PC-3 (cell line): ENCODE data around the gene KRTAP4-4. TPM values are rescaled to one million over a fixed set of nuclear protein-coding genes. Genes with fewer than 3 reads are reported as not detected.
A peak's percentile ranks its signal among the peaks of the same experiment; 100 is the strongest.
"Not testable (repeated sequence)": the region's sequence is repeated elsewhere in the genome, so short reads cannot be mapped to it uniquely, and the experiment has no call there.

Experiments
- ATAC-seq: fragments of 200-7000 bp; cut with Tn5 transposase; 2 replicates; pipeline ENCODE4 v1.9.1; 2020; ENCODE audit warnings: mild to moderate bottlenecking, moderate library complexity
- BruUV-seq: library from RNA; stranded (reverse); fragments of 400-500 nt; replicated peaks from 2 replicates; lab custom pipeline; 2021; lab: Mats Ljungman, UMichigan
- CTCF ChIA-PET: fragments of 300-600 bp; sonication (Branson Sonifier 250); formaldehyde crosslinking; loops from one replicate; lab custom pipeline; 2022; ENCODE audit warnings: antibody characterized with exemption; lab: Charles Lee
- POLR2A ChIA-PET: fragments of 300-600 bp; sonication (Branson Sonifier 250); formaldehyde crosslinking; loops from one replicate; lab custom pipeline; 2022; ENCODE audit warnings: antibody characterized with exemption; ENCODE audit not compliant: unreplicated experiment; lab: Charles Lee
- DNase-seq: peaks from one replicate; pipeline ENCODE4 v3.0.0-alpha.2; 2015
- H2AFZ ChIP-seq: fragments of 300-600 bp; sonication (generic); 2 replicates; pipeline ENCODE4 v1.6.0; 2016; ENCODE audit warnings: antibody characterized with exemption, low read length
- H3F3A ChIP-seq: fragments of 300-600 bp; sonication (generic); one replicate; pipeline ENCODE4 v1.6.0; 2017; ENCODE audit warnings: antibody characterized with exemption, low read length, control low read depth, mild to moderate bottlenecking; ENCODE audit not compliant: unreplicated experiment
- H3K27ac ChIP-seq: fragments of 300-600 bp; sonication (generic); 2 replicates; pipeline ENCODE4 v1.5.1; 2016; ENCODE audit warnings: mild to moderate bottlenecking, low read length
- H3K27me3 ChIP-seq: fragments of 300-600 bp; sonication (generic); 2 replicates; pipeline ENCODE4 v1.6.1; 2016; ENCODE audit warnings: low read length, mixed read lengths
- H3K36me3 ChIP-seq: fragments of 300-600 bp; sonication (generic); 2 replicates; pipeline ENCODE4 v1.6.1; 2016; ENCODE audit warnings: low read depth, mixed run types, low read length, mixed read lengths
- H3K4me1 ChIP-seq: fragments of 300-600 bp; sonication (generic); 2 replicates; pipeline ENCODE4 v1.5.1; 2016; ENCODE audit warnings: low read length; ENCODE audit not compliant: insufficient read depth
- H3K4me2 ChIP-seq: fragments of 300-600 bp; sonication (generic); 2 replicates; pipeline ENCODE4 v1.6.0; 2016; ENCODE audit warnings: low read length
- H3K4me3 ChIP-seq: fragments of 300-600 bp; sonication (generic); 2 replicates; pipeline ENCODE4 v1.5.1; 2016; ENCODE audit warnings: mild to moderate bottlenecking, low read length, mixed read lengths
- H3K79me2 ChIP-seq: fragments of 300-600 bp; sonication (generic); 2 replicates; pipeline ENCODE4 v1.6.1; 2017; ENCODE audit warnings: low read length, mixed read lengths
- H3K9ac ChIP-seq: fragments of 300-600 bp; sonication (generic); 2 replicates; pipeline ENCODE4 v1.6.0; 2016; ENCODE audit warnings: mild to moderate bottlenecking, low read length
- H3K9me2 ChIP-seq: fragments of 300-600 bp; sonication (generic); replicated peaks from 2 replicates; pipeline ENCODE4 v1.6.1; 2016; ENCODE audit warnings: mixed run types, low read length, mixed read lengths
- H3K9me3 ChIP-seq: fragments of 300-600 bp; sonication (generic); 2 replicates; pipeline ENCODE4 v1.6.1; 2016; ENCODE audit warnings: low read length, mixed read lengths
- H4K20me1 ChIP-seq: fragments of 300-600 bp; sonication (generic); 2 replicates; pipeline ENCODE4 v1.6.1; 2016; ENCODE audit warnings: low read length, mixed read lengths
- CTCF ChIP-seq: fragments of 300-600 bp; sonication (generic); conservative IDR thresholded peaks from 2 replicates; pipeline ENCODE4 v1.5.1; 2017; ENCODE audit warnings: antibody characterized with exemption, low read depth, mild to moderate bottlenecking, low read length
- EZH2 ChIP-seq: fragments of 300-600 bp; sonication (generic); IDR thresholded peaks from one replicate; pipeline ENCODE4 v1.6.1; 2017; ENCODE audit warnings: antibody characterized with exemption, mild to moderate bottlenecking, low read length; ENCODE audit not compliant: unreplicated experiment
- EZH2phosphoT487 ChIP-seq: fragments of 300-600 bp; sonication (generic); IDR thresholded peaks from 2 replicates; pipeline ENCODE4 v1.6.1; 2018; ENCODE audit warnings: mild to moderate bottlenecking, antibody characterized with exemption, low read length, borderline replicate concordance
- intact Hi-C: fragments of 100-400 bp; cut with micrococcal nuclease; formaldehyde crosslinking; loops from 2 replicates; pipeline ENCODE4 v1.9.0; 2023
- total RNA-seq: library from RNA; depleted of rRNA; stranded (reverse); fragments of >200 nt; gene quantifications from 2 replicates; pipeline ENCODE4 v1.2.3, GENCODE V29; 2014

Gene KRTAP4-4
- total RNA-seq, 1 experiment from 2014 or later = not detected

GRCh38 chr17:41140360-41141131 lies 20.0 kb downstream of the KRTAP4-4 start, which contains the start of gene KRTAP4-6:
Gene KRTAP4-6 (minus strand): TSS chr17:41140544. CDS start chr17:41140487, 57 bp downstream.
- Histone ChIP-seq H3K4me2 (no peak within 1 kb of the TSS), H2AFZ (no peak within 1 kb of the TSS), H3K4me3 (no peak within 1 kb of the TSS), H3K9me2 (no peaks in the 10 kb centered on the region), H3K27me3 (no peaks in the 10 kb centered on the region), H3F3A (no peaks in the 10 kb centered on the region), H4K20me1 (no peaks in the 10 kb centered on the region), H3K36me3 (peaks cover 3% of the 10 kb centered on the region; the same call in 1 of the 2 replicates), H3K79me2 (no peaks in the 10 kb centered on the region), H3K27ac (peak within 1 kb of the TSS; percentile 64), H3K9ac (0 out of 2 replicates have a peak within 1 kb of the TSS, but pooled peaks have one; percentile 8), H3K9me3 (peaks cover 6% of the 10 kb centered on the region; the same call in 1 of the 2 replicates), H3K4me1 (peaks cover 14% of the 10 kb centered on the region; the same call in 1 of the 2 replicates)
- BruUV-seq = no TSS peak
- peak; percentile 86 for DNase-seq
- ATAC-seq = peak; percentile 76
- ChIA-PET POLR2A (interaction anchor here (0.5 kb wide), 2 partner anchors 223 to 834 kb away, joined by 3 to 6 read pairs; no protein-coding TSS in a partner anchor), CTCF (interaction anchor here (0.7 kb wide), 1 partner anchor 218 kb away, joined by 4 read pairs; no protein-coding TSS in a partner anchor)
- no peak for TF ChIP-seq CTCF
- TF ChIP-seq EZH2 = no peak
- no peak for TF ChIP-seq EZH2phosphoT487
- intact Hi-C loops = loop anchor here (1.0 kb wide), 1 partner anchor 8 kb away; no protein-coding TSS in a partner anchor

- H3K4me3 ChIP-seq, H3K27me3 ChIP-seq, ATAC-seq, H3K9ac ChIP-seq, H3K9me2 ChIP-seq, H4K20me1 ChIP-seq, DNase-seq, H3K79me2 ChIP-seq, H3K9me3 ChIP-seq, H3K36me3 ChIP-seq, H3F3A ChIP-seq, POLR2A ChIA-PET, H3K4me2 ChIP-seq, BruUV-seq, CTCF ChIA-PET, H2AFZ ChIP-seq: not testable (repeated sequence)
- Histone ChIP-seq H3K4me1 (peaks cover 14% of the 10 kb centered on the region; the same call in 1 of the 2 replicates), H3K27ac (peak overlapping the region; percentile 64)
- intact Hi-C loops = loop anchor here (1.0 kb wide), 1 partner anchor 8 kb away; no protein-coding TSS in a partner anchor
Measured at GRCh38 chr17:41139865-41140264, 20.7 kb downstream of the KRTAP4-4 start.

- H3K9me2 ChIP-seq = no peaks in the 10 kb centered on the region
- peaks cover 7% of the 10 kb centered on the region for H3F3A ChIP-seq
- no TSS peak for BruUV-seq
- H3K27me3 ChIP-seq = no peaks in the 10 kb centered on the region
- H3K27ac ChIP-seq = peak overlapping the region; percentile 25
- H2AFZ ChIP-seq = peak overlapping the region; percentile 61; the same call in 1 of the 2 replicates
- no peak overlapping the region for H3K9ac ChIP-seq
- H3K36me3 ChIP-seq = no peaks in the 10 kb centered on the region
- POLR2A ChIA-PET = no interaction called here
- CTCF ChIA-PET = no interaction called here
- peak overlapping the region; percentile 22; the same call in 1 of the 2 replicates for H3K4me2 ChIP-seq
- peak; percentile 13; the same call in 1 of the 2 replicates for ATAC-seq
- intact Hi-C loops = no loop called here
- TF ChIP-seq CTCF = no peak
- no peak for TF ChIP-seq EZH2
- no peak for TF ChIP-seq EZH2phosphoT487
- no peak for DNase-seq
- no peaks in the 10 kb centered on the region for H3K9me3 ChIP-seq
- H4K20me1 ChIP-seq = no peaks in the 10 kb centered on the region
- no peaks in the 10 kb centered on the region for H3K79me2 ChIP-seq
- no peak overlapping the region for H3K4me3 ChIP-seq
- H3K4me1 ChIP-seq = peaks cover 39% of the 10 kb centered on the region
Measured at GRCh38 chr17:41133880-41134735, 26.4 kb downstream of the KRTAP4-4 start.
